Trophoblast cell (in vitro differentiated cells and primary cell): ENCODE results near the gene LMO3.

Experiments
- DNase-seq, 2 donors: peaks; one replicate each; pipeline ENCODE4 v3.0.0-alpha.2; 2016
- H2AFZ ChIP-seq: 2 replicates; pipeline ENCODE4 v1.6.1; 2013; ENCODE audit warnings: low read length, moderate library complexity, mild to moderate bottlenecking; ENCODE audit not compliant: insufficient read depth, poor library complexity
- H2AK5ac ChIP-seq: 2 replicates; pipeline ENCODE4 v1.6.1; 2013; ENCODE audit warnings: mild to moderate bottlenecking, low read length
- H2BK120ac ChIP-seq: 2 replicates; pipeline ENCODE4 v1.6.1; 2013; ENCODE audit warnings: low read length, mild to moderate bottlenecking, moderate library complexity; ENCODE audit not compliant: insufficient read depth, poor library complexity
- H2BK12ac ChIP-seq: 2 replicates; pipeline ENCODE4 v1.6.1; 2013; ENCODE audit warnings: mild to moderate bottlenecking, low read length, moderate library complexity
- H2BK5ac ChIP-seq: 2 replicates; pipeline ENCODE4 v1.6.1; 2013; ENCODE audit warnings: low read length, low read depth, moderate library complexity, mild to moderate bottlenecking; ENCODE audit not compliant: poor library complexity
- H3K14ac ChIP-seq: 2 replicates; pipeline ENCODE4 v1.6.1; 2013; ENCODE audit warnings: mild to moderate bottlenecking, low read length
- H3K18ac ChIP-seq: 2 replicates; pipeline ENCODE4 v1.6.1; 2013; ENCODE audit warnings: mild to moderate bottlenecking, low read length
- H3K23ac ChIP-seq: 2 replicates; pipeline ENCODE4 v1.6.1; 2013; ENCODE audit warnings: low read length
- H3K27ac ChIP-seq: 2 replicates; pipeline ENCODE4 v1.5.1; 2013; ENCODE audit warnings: low read depth, mild to moderate bottlenecking, inconsistent platforms, low read length, moderate library complexity
- H3K27me3 ChIP-seq: 2 replicates; pipeline ENCODE4 v1.6.1; 2013; ENCODE audit warnings: inconsistent platforms, mild to moderate bottlenecking, low read length, moderate library complexity; ENCODE audit not compliant: insufficient read depth
- H3K36me3 ChIP-seq, 2 experiments: 1 replicate in 1 of 2; 2 replicates in 1 of 2; pipeline ENCODE4 v1.6.1; 2013; ENCODE audit warnings: low read length in 2 of 2, mild to moderate bottlenecking in 2 of 2, moderate library complexity in 1 of 2; ENCODE audit not compliant: insufficient read depth in 2 of 2, control insufficient read depth in 1 of 2
- H3K4ac ChIP-seq: 2 replicates; pipeline ENCODE4 v1.6.1; 2013; ENCODE audit warnings: low read depth, mild to moderate bottlenecking, low read length, moderate library complexity
- H3K4me1 ChIP-seq, 2 experiments: 1 replicate in 1 of 2; 2 replicates in 1 of 2; pipeline ENCODE4 v1.6.1; 2013; ENCODE audit warnings: low read length in 2 of 2, mild to moderate bottlenecking in 2 of 2, moderate library complexity in 1 of 2; ENCODE audit not compliant: insufficient read depth in 2 of 2, control insufficient read depth in 1 of 2
- H3K4me2 ChIP-seq: 2 replicates; pipeline ENCODE4 v1.6.1; 2013; ENCODE audit warnings: inconsistent platforms, mild to moderate bottlenecking, low read length, moderate library complexity
- H3K4me3 ChIP-seq: 2 replicates; pipeline ENCODE4 v1.5.1; 2013; ENCODE audit warnings: mild to moderate bottlenecking, low read depth, low read length, inconsistent platforms
- H3K79me1 ChIP-seq: one replicate; pipeline ENCODE4 v1.6.1; 2013; ENCODE audit warnings: low read length
- H3K79me2 ChIP-seq: 2 replicates; pipeline ENCODE4 v1.6.1; 2013; ENCODE audit warnings: low read length, mild to moderate bottlenecking; ENCODE audit not compliant: control insufficient read depth, insufficient read depth, poor library complexity
- H3K9ac ChIP-seq: 2 replicates; pipeline ENCODE4 v1.6.1; 2013; ENCODE audit warnings: mild to moderate bottlenecking, low read length
- H3K9me3 ChIP-seq: 2 replicates; pipeline ENCODE4 v1.6.1; 2013; ENCODE audit warnings: low read depth, mild to moderate bottlenecking, control low read depth, inconsistent platforms, low read length; ENCODE audit not compliant: insufficient read depth
- H4K12ac ChIP-seq: 2 replicates; pipeline ENCODE4 v1.6.1; 2013; ENCODE audit warnings: low read depth, mild to moderate bottlenecking, low read length, moderate library complexity
- H4K8ac ChIP-seq: 2 replicates; pipeline ENCODE4 v1.6.1; 2013; ENCODE audit warnings: low read depth, mild to moderate bottlenecking, low read length, moderate library complexity
- H4K91ac ChIP-seq: one replicate; pipeline ENCODE4 v1.6.1; 2013; ENCODE audit warnings: low read depth, mild to moderate bottlenecking, low read length, moderate library complexity
- WGBS: extraction: QIAGEN DNeasy Blood & Tissue Kit; methylation state at CpG from one replicate; pipeline ENCODE4 v1.1.7; 2013; ENCODE audit warnings: missing lambda C conversion rate; ENCODE audit not compliant: insufficient read length, insufficient coverage; ENCODE audit errors: extremely low coverage; 5-methylcytosine and 5-hydroxymethylcytosine counted together

Gene LMO3

GRCh38 chr12:16600525-16600924 is 5.4 kb downstream of the LMO3 start:
- H3K14ac ChIP-seq: no peak overlapping the region
- H3K27ac ChIP-seq: no peak overlapping the region
- no peak overlapping the region for H2BK5ac ChIP-seq
- H2BK120ac ChIP-seq: no peak overlapping the region
- peaks cover 14% of the 10 kb centered on the region for H3K27me3 ChIP-seq
- H3K9ac ChIP-seq: no peak overlapping the region
- no peak overlapping the region for H4K12ac ChIP-seq
- no peaks in the 10 kb centered on the region for H3K79me2 ChIP-seq
- H3K36me3 ChIP-seq: no peaks in the 10 kb centered on the region
- no peak overlapping the region for H3K4me3 ChIP-seq
- no peaks in the 10 kb centered on the region for H3K4me1 ChIP-seq
- WGBS: no CpG with 5 or more reads among the region's 5 CpGs
- no peak overlapping the region for H3K23ac ChIP-seq
- H4K91ac ChIP-seq: no peak overlapping the region
- H3K18ac ChIP-seq: no peak overlapping the region
- H2BK12ac ChIP-seq: no peak overlapping the region
- H3K79me1 ChIP-seq: no peaks in the 10 kb centered on the region
- H2AK5ac ChIP-seq: no peak overlapping the region
- no peaks in the 10 kb centered on the region for H3K9me3 ChIP-seq
- DNase-seq: no peak
- H4K8ac ChIP-seq: no peak overlapping the region
- H2AFZ ChIP-seq: no peak overlapping the region
- H3K4ac ChIP-seq: no peak overlapping the region
- H3K4me2 ChIP-seq: no peak overlapping the region

- no peak overlapping the region for H2BK120ac ChIP-seq
- no peak overlapping the region for H3K23ac ChIP-seq
- H2AFZ ChIP-seq: no peak overlapping the region
- H3K79me2 ChIP-seq: no peaks in the 10 kb centered on the region
- H3K4ac ChIP-seq: no peak overlapping the region
- no peak overlapping the region for H3K14ac ChIP-seq
- H3K4me2 ChIP-seq: no peak overlapping the region
- H3K27ac ChIP-seq: no peak overlapping the region
- H2BK12ac ChIP-seq: no peak overlapping the region
- WGBS: no CpG with 5 or more reads among the region's 6 CpGs
- H4K8ac ChIP-seq: no peak overlapping the region
- H3K4me1 ChIP-seq: no peaks in the 10 kb centered on the region
- no peak overlapping the region for H4K12ac ChIP-seq
- DNase-seq: no peak
- no peaks in the 10 kb centered on the region for H3K79me1 ChIP-seq
- no peak overlapping the region for H3K18ac ChIP-seq
- no peak overlapping the region for H3K4me3 ChIP-seq
- no peak overlapping the region for H3K9ac ChIP-seq
- no peak overlapping the region for H2BK5ac ChIP-seq
- no peak overlapping the region for H4K91ac ChIP-seq
- H3K36me3 ChIP-seq: no peaks in the 10 kb centered on the region
- peaks cover 1% of the 10 kb centered on the region for H3K27me3 ChIP-seq
- no peaks in the 10 kb centered on the region for H3K9me3 ChIP-seq
- H2AK5ac ChIP-seq: no peak overlapping the region
Measured at GRCh38 chr12:16599081-16599480, 6.9 kb downstream of the LMO3 start.

- no peaks in the 10 kb centered on the region for H3K36me3 ChIP-seq
- no peak overlapping the region for H4K12ac ChIP-seq
- H3K4me3 ChIP-seq: no peak overlapping the region
- no peak overlapping the region for H3K14ac ChIP-seq
- no peak for DNase-seq
- H2AK5ac ChIP-seq: no peak overlapping the region
- no peaks in the 10 kb centered on the region for H3K27me3 ChIP-seq
- H2BK12ac ChIP-seq: no peak overlapping the region
- no peak overlapping the region for H2AFZ ChIP-seq
- no peak overlapping the region for H2BK120ac ChIP-seq
- no peaks in the 10 kb centered on the region for H3K9me3 ChIP-seq
- H3K9ac ChIP-seq: no peak overlapping the region
- H3K18ac ChIP-seq: no peak overlapping the region
- H3K4me2 ChIP-seq: no peak overlapping the region
- no peak overlapping the region for H3K23ac ChIP-seq
- H3K79me2 ChIP-seq: no peaks in the 10 kb centered on the region
- H4K8ac ChIP-seq: no peak overlapping the region
- no peaks in the 10 kb centered on the region for H3K4me1 ChIP-seq
- H3K79me1 ChIP-seq: no peaks in the 10 kb centered on the region
- no peak overlapping the region for H3K4ac ChIP-seq
- H4K91ac ChIP-seq: no peak overlapping the region
- no peak overlapping the region for H2BK5ac ChIP-seq
- H3K27ac ChIP-seq: no peak overlapping the region
Measured at GRCh38 chr12:16594797-16595196, 11.2 kb downstream of the LMO3 start.

- Histone ChIP-seq H3K18ac (no peak overlapping the region), H2BK120ac (no peak overlapping the region), H4K12ac (no peak overlapping the region), H3K23ac (no peak overlapping the region), H4K8ac (no peak overlapping the region), H3K4me1 (no peaks in the 10 kb centered on the region), H2AK5ac (no peak overlapping the region), H3K79me1 (no peaks in the 10 kb centered on the region), H3K27me3 (no peaks in the 10 kb centered on the region), H3K14ac (no peak overlapping the region), H3K9ac (no peak overlapping the region), H3K36me3 (no peaks in the 10 kb centered on the region), H2BK12ac (no peak overlapping the region), H3K4ac (no peak overlapping the region), H3K4me3 (no peak overlapping the region), H3K9me3 (no peaks in the 10 kb centered on the region), H4K91ac (no peak overlapping the region), H3K79me2 (no peaks in the 10 kb centered on the region), H3K27ac (no peak overlapping the region), H2BK5ac (no peak overlapping the region), H2AFZ (no peak overlapping the region), H3K4me2 (no peak overlapping the region)
- no peak for DNase-seq
- no CpG with 5 or more reads among the region's 2 CpGs for WGBS
Measured at GRCh38 chr12:16593546-16593945, 12.4 kb downstream of the LMO3 start.
